ENCODE measurements around the gene SND1. TPM values are rescaled to one million over a fixed set of nuclear protein-coding genes. Genes with fewer than 3 reads are reported as not detected.
"Not testable (repeated sequence)": the region's sequence is repeated elsewhere in the genome, so short reads cannot be mapped to it uniquely, and the experiment has no call there.

Gene SND1
- total RNA-seq, 2 donors from 2014 or later: 246 to 256 TPM

DNA sequence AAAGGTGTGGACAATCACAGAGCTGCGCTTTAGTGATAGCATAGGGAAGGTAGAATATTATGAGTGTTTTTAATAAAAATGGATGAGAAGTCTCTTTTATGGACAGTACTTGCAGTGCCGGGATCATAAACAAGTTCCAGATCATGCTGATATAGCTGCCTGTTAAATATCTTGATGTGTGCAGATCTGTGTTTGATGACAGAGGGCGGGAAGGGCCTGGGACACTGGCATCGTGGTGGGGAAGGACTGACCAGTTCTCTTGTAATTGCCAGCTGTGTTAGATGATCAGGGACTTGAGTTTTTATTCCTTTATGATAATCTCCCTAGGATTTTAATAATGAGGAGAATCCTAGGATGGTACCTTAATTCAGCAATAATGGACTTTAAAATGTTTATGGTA is 14.6 kb downstream of the SND1 start:
- peaks cover 55% of the 10 kb centered on the region for H3K4me1 Mint-ChIP-seq
- H3K27me3 Mint-ChIP-seq: no peaks in the 10 kb centered on the region
- H3K36me3 Mint-ChIP-seq (ENCODE audit: low read depth): peaks cover 86% of the 10 kb centered on the region
- ATAC-seq (replicated peaks): no peak
- H3K27ac Mint-ChIP-seq: peak overlapping the region; percentile 93
- H3K9me3 Mint-ChIP-seq: no peaks in the 10 kb centered on the region
- peak overlapping the region; percentile 73 for H3K4me3 Mint-ChIP-seq

DNA sequence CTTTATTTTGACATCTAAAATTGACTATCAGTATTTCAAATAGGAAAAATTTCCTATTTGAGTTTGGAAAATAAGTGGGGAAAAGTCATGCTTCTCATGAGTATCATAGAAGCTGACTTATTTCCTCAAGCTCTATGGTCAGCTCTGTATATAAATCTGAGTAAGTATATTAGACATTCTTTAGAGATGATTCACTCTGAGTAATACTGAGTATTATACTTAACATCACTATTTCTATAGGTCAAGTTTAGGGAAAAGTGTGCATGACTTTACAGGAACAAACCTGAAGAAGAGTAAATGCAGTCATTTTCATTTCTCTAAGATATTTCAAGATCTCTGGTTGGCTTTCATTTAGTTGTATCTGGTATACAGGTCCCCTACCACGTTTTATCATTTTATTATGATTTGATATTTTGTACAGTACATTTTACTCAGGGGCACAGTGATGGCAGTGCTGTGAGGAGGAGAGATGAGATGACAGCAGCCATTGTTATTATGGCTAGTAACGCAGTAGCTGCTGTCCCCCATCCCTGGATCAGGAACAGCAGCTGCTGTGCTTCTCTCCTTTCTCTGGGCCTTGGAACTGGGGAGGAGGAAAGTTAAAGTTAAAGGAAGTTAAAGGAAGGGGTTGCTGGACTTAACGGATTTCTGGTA is 15.2 kb downstream of the SND1 start:
- Mint-ChIP-seq H3K4me1 (peaks cover 52% of the 10 kb centered on the region), H3K9me3 (no peaks in the 10 kb centered on the region), H3K27ac (peak overlapping the region; percentile 93), H3K4me3 (peak overlapping the region; percentile 73), H3K36me3 (ENCODE audit: low read depth) (peaks cover 86% of the 10 kb centered on the region), H3K27me3 (no peaks in the 10 kb centered on the region)
- peak; percentile 90 for ATAC-seq (replicated peaks)

DNA sequence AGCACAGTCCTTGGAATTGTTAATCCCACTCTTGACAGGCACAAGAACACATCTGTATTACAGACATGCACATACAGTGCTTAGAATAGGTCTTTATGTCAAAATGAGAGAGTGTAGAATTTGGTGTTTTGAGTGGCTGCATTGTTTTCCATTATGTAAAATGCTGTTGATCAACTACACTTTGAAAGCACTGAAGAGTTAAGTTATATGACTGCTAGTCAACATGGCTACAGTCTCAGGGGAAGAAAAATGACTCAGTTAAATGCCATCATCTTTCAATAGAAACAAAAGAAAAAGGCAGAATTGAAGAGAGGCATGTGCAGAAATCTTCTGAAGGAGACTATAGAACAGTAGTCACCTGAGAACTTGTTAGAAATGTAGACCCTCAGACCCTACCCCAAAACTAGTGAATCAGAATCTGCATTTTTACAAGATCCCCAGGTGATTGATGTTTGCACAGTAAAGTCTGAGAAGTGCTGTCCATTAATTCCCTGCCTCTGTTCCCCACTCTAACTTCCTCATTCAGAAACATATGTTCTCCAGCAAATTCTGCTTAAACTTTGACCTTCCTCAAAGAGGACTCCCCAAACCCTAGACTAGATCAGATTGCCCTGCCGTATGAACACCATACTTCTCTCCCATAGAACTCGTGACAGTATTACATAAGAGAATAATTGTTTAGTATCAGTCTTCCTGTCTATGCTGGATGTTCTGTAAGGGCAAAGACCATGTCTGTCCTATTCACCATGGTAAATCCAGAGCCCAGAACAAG is 16.0 kb downstream of the SND1 start:
- peak; percentile 69 for ATAC-seq (replicated peaks)
- Mint-ChIP-seq H3K36me3 (ENCODE audit: low read depth) (peaks cover 80% of the 10 kb centered on the region), H3K27me3 (no peaks in the 10 kb centered on the region), H3K27ac (peak overlapping the region; percentile 93), H3K9me3 (no peaks in the 10 kb centered on the region), H3K4me3 (peak overlapping the region; percentile 73), H3K4me1 (peaks cover 51% of the 10 kb centered on the region)

- Mint-ChIP-seq H3K36me3 (ENCODE audit: low read depth) (peaks cover 78% of the 10 kb centered on the region), H3K4me3 (no peak overlapping the region), H3K27ac (no peak overlapping the region), H3K9me3 (no peaks in the 10 kb centered on the region), H3K4me1 (peaks cover 40% of the 10 kb centered on the region), H3K27me3 (no peaks in the 10 kb centered on the region)
- ATAC-seq (replicated peaks): no peak
Measured at GRCh38 chr7:127671341-127671740, 19.3 kb downstream of the SND1 start.

DNA sequence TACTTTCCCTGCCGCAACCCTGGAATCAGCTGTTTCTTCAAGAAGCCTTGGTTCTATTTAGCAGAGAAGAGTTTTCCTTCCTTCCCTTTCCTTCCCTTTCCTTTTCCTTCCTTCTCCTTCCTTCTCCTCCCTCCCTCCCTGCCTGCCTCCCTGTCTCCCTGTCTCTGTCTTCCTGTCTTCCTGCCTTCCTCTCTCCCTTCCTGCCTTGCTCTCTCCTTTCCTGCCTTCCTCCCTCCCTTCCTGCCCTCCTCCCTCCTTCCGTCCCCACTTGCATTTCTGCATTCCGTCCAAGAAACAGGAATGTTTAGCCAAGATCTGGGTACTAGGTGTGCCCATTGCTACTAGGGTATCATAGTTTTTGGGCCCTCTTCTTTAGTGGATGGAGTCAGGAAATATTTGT is 21.9 kb downstream of the SND1 start:
- Mint-ChIP-seq H3K9me3 (no peaks in the 10 kb centered on the region), H3K4me1 (peaks cover 20% of the 10 kb centered on the region), H3K27me3 (no peaks in the 10 kb centered on the region), H3K4me3 (no peak overlapping the region), H3K27ac (peak overlapping the region; percentile 43), H3K36me3 (ENCODE audit: low read depth) (peaks cover 84% of the 10 kb centered on the region)
- no peak for ATAC-seq (replicated peaks)

- Mint-ChIP-seq H3K27ac (no peak overlapping the region), H3K27me3 (no peaks in the 10 kb centered on the region), H3K4me1 (peaks cover 18% of the 10 kb centered on the region), H3K36me3 (ENCODE audit: low read depth) (peaks cover 84% of the 10 kb centered on the region), H3K9me3 (no peaks in the 10 kb centered on the region), H3K4me3 (no peak overlapping the region)
- no peak for ATAC-seq (replicated peaks)
Measured at GRCh38 chr7:127674361-127674760, 22.4 kb downstream of the SND1 start.

- not testable (repeated sequence) for H3K4me3 Mint-ChIP-seq; ATAC-seq (replicated peaks); H3K27me3 Mint-ChIP-seq; H3K27ac Mint-ChIP-seq; H3K9me3 Mint-ChIP-seq
- peaks cover 84% of the 10 kb centered on the region for H3K36me3 Mint-ChIP-seq (ENCODE audit: low read depth)
- peaks cover 15% of the 10 kb centered on the region for H3K4me1 Mint-ChIP-seq
Measured at GRCh38 chr7:127674923-127675322, 22.9 kb downstream of the SND1 start.

GRCh38 chr7:127675721-127676120 is 23.7 kb downstream of the SND1 start:
- Mint-ChIP-seq H3K27ac (no peak overlapping the region), H3K36me3 (ENCODE audit: low read depth) (peaks cover 84% of the 10 kb centered on the region), H3K9me3 (peaks cover 3% of the 10 kb centered on the region), H3K27me3 (no peaks in the 10 kb centered on the region), H3K4me3 (no peak overlapping the region), H3K4me1 (peaks cover 17% of the 10 kb centered on the region)
- no peak for ATAC-seq (replicated peaks)

GRCh38 chr7:127677433-127678230 is 25.6 kb downstream of the SND1 start:
- H3K27ac Mint-ChIP-seq: no peak overlapping the region
- no peaks in the 10 kb centered on the region for H3K27me3 Mint-ChIP-seq
- peak overlapping the region; percentile 48 for H3K4me3 Mint-ChIP-seq
- no peak for ATAC-seq (replicated peaks)
- peaks cover 3% of the 10 kb centered on the region for H3K9me3 Mint-ChIP-seq
- peaks cover 32% of the 10 kb centered on the region for H3K4me1 Mint-ChIP-seq
- peaks cover 82% of the 10 kb centered on the region for H3K36me3 Mint-ChIP-seq (ENCODE audit: low read depth)

DNA sequence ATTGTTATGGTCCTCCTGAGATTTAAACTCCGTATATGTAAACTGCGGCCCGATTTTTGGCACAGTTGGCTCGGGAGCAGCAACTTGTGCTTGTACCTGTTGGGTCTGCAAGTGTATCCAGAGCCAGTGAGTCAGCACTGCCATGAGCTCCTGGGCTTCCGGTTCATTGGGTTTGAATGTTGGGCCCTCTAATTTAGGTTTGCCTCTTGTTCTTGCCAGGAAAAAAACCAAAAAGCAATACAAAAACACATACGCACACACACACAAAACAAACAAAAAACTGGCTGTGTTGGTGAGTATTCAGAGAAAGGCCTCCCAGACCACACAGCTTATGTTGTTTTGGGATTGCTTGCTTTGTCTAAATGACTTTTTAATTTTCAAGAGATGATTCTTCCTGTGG is 26.3 kb downstream of the SND1 start:
- H3K27ac Mint-ChIP-seq: peak overlapping the region; percentile 87
- H3K9me3 Mint-ChIP-seq: peaks cover 3% of the 10 kb centered on the region
- peaks cover 82% of the 10 kb centered on the region for H3K36me3 Mint-ChIP-seq (ENCODE audit: low read depth)
- ATAC-seq (replicated peaks): peak; percentile 36
- no peaks in the 10 kb centered on the region for H3K27me3 Mint-ChIP-seq
- peaks cover 34% of the 10 kb centered on the region for H3K4me1 Mint-ChIP-seq
- peak overlapping the region; percentile 48 for H3K4me3 Mint-ChIP-seq

GRCh38 chr7:127678947-127679346 is 27.0 kb downstream of the SND1 start:
- H3K27me3 Mint-ChIP-seq: no peaks in the 10 kb centered on the region
- H3K9me3 Mint-ChIP-seq: peaks cover 3% of the 10 kb centered on the region
- H3K27ac Mint-ChIP-seq: peak overlapping the region; percentile 87
- H3K4me1 Mint-ChIP-seq: peaks cover 35% of the 10 kb centered on the region
- peak overlapping the region; percentile 48 for H3K4me3 Mint-ChIP-seq
- H3K36me3 Mint-ChIP-seq (ENCODE audit: low read depth): peaks cover 76% of the 10 kb centered on the region
- ATAC-seq (replicated peaks): peak; percentile 86

DNA sequence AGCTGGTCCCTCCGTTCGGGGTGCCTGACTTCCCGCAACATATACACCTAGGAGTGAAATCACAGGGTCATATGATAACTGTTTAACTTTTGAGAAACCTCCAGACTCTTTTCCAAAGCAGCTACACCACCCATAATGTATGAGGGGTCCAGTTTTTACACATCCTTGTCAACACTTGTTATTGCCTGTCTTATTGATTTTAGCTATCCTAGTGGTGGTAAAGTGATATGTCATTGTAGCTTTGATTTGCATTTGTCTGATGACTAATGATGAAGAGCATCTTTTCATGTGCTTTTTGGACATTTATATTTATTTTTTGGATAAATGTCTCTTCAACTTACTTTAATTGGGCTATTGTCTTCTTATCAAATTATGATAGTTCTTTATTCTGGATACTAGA is 29.0 kb downstream of the SND1 start:
- Mint-ChIP-seq H3K4me1 (peaks cover 35% of the 10 kb centered on the region), H3K36me3 (ENCODE audit: low read depth) (peaks cover 67% of the 10 kb centered on the region), H3K27ac (no peak overlapping the region), H3K27me3 (no peaks in the 10 kb centered on the region), H3K4me3 (no peak overlapping the region), H3K9me3 (peaks cover 3% of the 10 kb centered on the region)
- no peak for ATAC-seq (replicated peaks)

DNA sequence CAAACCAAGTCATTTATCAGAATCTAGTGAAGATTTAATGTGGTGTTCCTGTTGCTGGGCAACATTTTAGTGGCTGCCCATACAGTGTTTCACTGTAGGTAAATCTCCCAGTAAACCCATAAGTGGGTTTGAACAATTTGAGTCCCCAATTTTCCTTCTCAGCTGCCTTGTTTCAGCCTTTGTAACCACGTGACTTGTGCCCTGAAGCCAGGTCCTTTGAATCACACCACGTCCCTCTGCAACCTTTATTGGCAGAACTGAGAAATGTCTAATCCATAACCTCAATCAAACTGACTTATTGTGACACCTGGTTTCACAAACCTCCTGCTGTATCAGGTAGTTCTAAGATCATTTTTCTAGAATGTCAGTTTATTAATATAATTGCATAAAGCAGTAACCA is 30.1 kb downstream of the SND1 start:
- Mint-ChIP-seq H3K9me3 (peaks cover 3% of the 10 kb centered on the region), H3K4me3 (no peak overlapping the region), H3K27ac (peak overlapping the region; percentile 32), H3K4me1 (peaks cover 33% of the 10 kb centered on the region), H3K36me3 (ENCODE audit: low read depth) (peaks cover 67% of the 10 kb centered on the region), H3K27me3 (no peaks in the 10 kb centered on the region)
- ATAC-seq (replicated peaks): peak; percentile 47

DNA sequence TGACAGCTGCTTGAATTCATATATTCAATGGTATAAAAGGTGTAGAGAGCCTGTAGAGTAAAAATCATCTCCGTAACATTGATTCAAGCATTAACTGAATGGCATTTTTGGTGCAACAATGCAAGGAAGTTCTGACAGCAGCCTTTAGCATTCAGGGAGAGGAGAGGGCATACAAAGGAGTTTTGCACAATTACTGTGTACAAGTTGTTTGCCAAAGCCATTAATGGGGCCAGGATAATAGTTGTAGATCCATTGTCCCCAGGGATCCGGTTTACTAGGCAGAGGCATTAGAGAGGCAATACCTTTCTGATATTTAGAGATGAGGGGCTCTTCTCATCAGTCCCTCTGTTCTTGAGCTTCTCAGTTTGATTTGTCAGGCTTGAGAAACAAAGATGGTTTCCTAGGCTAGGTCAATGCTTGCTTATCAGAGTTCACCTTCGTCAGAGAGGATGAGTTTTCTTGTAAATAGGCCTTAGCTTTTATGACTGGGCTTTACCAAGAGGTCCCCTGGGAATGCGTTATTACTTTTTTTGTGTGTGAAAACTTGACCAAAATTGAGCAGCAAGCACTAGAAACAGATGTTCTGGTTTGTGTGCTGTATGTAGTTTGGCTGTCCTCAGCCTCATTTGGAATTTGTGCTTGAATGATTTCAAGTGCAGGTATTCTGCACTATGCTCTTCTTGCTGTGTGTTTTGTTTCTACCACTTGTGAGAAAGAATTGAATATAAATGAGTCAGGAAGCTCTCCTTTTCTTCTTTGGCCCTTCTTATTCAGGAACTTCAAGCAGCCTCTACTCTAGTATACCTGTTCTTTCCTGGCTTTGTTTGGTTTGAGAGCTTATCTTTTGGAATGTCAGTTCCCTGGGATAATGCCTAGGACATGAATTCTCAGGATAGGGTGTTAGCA is 32.0 kb downstream of the SND1 start:
- Mint-ChIP-seq H3K27ac (peak overlapping the region; percentile 62), H3K36me3 (ENCODE audit: low read depth) (peaks cover 64% of the 10 kb centered on the region), H3K4me3 (no peak overlapping the region), H3K9me3 (peaks cover 3% of the 10 kb centered on the region), H3K27me3 (no peaks in the 10 kb centered on the region), H3K4me1 (peaks cover 29% of the 10 kb centered on the region)
- ATAC-seq (replicated peaks): no peak

Data from activated T-helper 17 cell treated with anti-CD3 and anti-CD28 coated beads, Interleukin-2, amount 50 U/mL, for 72 hours (primary cell).